CD14-positive monocyte (primary cell): Measurements from ENCODE around the gene FAM81A. TPM values are rescaled to one million over a fixed set of nuclear protein-coding genes. Genes with fewer than 3 reads are reported as not detected.

ENCODE experiments used
- DNase-seq, 3 donors: peaks; one replicate each; pipeline ENCODE4 v3.0.0-alpha.2; 2011 to 2022
- H2AFZ ChIP-seq: 2 replicates; pipeline ENCODE4 v1.6.0; 2012; ENCODE audit warnings: mild to moderate bottlenecking, low read depth, low read length, inconsistent platforms; ENCODE audit not compliant: insufficient read depth, poor library complexity, severe bottlenecking
- H3K27ac ChIP-seq, 2 donors: 1 replicate in 1 of 2; 2 replicates in 1 of 2; pipeline ENCODE4 v1.5.1; 2012 to 2013; ENCODE audit warnings: low read length in 2 of 2, control low read depth in 1 of 2, inconsistent platforms in 1 of 2, low read depth in 1 of 2, mild to moderate bottlenecking in 1 of 2
- H3K27me3 ChIP-seq, 2 donors: one replicate each; pipeline versions ENCODE4 v1.6.0 to v1.6.1; 2011 to 2013; ENCODE audit warnings: low read length in 2 of 2; ENCODE audit not compliant: control insufficient read depth in 2 of 2, insufficient read depth in 2 of 2
- H3K36me3 ChIP-seq, 2 donors: replicated peaks in 1 of 2; 1 replicate in 1 of 2; 2 replicates in 1 of 2; pipeline versions ENCODE4 v1.5.1 to v1.6.1; 2012 to 2013; ENCODE audit warnings: low read length in 2 of 2, control low read depth in 1 of 2, inconsistent platforms in 1 of 2, mild to moderate bottlenecking in 1 of 2; ENCODE audit not compliant: insufficient read depth in 2 of 2, control insufficient read depth in 1 of 2
- H3K4me1 ChIP-seq, 2 donors: 1 replicate in 1 of 2; 2 replicates in 1 of 2; pipeline versions ENCODE4 v1.5.1 to v1.6.1; 2012 to 2013; ENCODE audit warnings: low read length in 2 of 2, control low read depth in 1 of 2, inconsistent platforms in 1 of 2, mild to moderate bottlenecking in 1 of 2, moderate library complexity in 1 of 2; ENCODE audit not compliant: insufficient read depth in 2 of 2, control insufficient read depth in 1 of 2
- H3K4me2 ChIP-seq: replicated peaks from 2 replicates; pipeline ENCODE3; 2012; ENCODE audit warnings: low read length, moderate library complexity, mild to moderate bottlenecking; ENCODE audit not compliant: poor library complexity, severe bottlenecking; ENCODE audit errors: extremely low read depth
- H3K4me3 ChIP-seq, 3 experiments: fragments of 200-600 bp in 1 of 3; sonication (generic) in 1 of 3; replicated peaks in 1 of 3; 1 replicate in 2 of 3; 2 replicates in 1 of 3; pipeline ENCODE4 v1.5.1; 2011 to 2013; ENCODE audit warnings: low read length in 3 of 3, mild to moderate bottlenecking in 3 of 3, control low read depth in 2 of 3, low read depth in 2 of 3, inconsistent platforms in 1 of 3, moderate library complexity in 1 of 3
- H3K79me2 ChIP-seq: 2 replicates; pipeline ENCODE4 v1.6.0; 2012; ENCODE audit warnings: mild to moderate bottlenecking, control low read depth, inconsistent platforms, low read length, moderate library complexity; ENCODE audit not compliant: insufficient read depth
- H3K9ac ChIP-seq: 2 replicates; pipeline ENCODE4 v1.6.0; 2017; ENCODE audit warnings: low read length, mild to moderate bottlenecking; ENCODE audit not compliant: insufficient read depth, poor library complexity, severe bottlenecking
- H3K9me3 ChIP-seq, 2 donors: replicated peaks in 1 of 2; 1 replicate in 1 of 2; 2 replicates in 1 of 2; pipeline versions ENCODE4 v1.5.1 to v1.6.1; 2012 to 2013; ENCODE audit warnings: low read length in 2 of 2, control low read depth in 1 of 2; ENCODE audit not compliant: control insufficient read depth in 1 of 2, insufficient read depth in 1 of 2
- H4K20me1 ChIP-seq: 2 replicates; pipeline ENCODE4 v1.6.0; 2012; ENCODE audit warnings: mild to moderate bottlenecking, low read length, control low read depth, moderate library complexity; ENCODE audit not compliant: insufficient read depth
- H3K27ac Mint-ChIP-seq, 7 donors: one replicate each; pipeline ENCODE4 v1.8.0; 2020; ENCODE audit warnings: mild to moderate bottlenecking in 7 of 7, mixed read lengths in 7 of 7, moderate library complexity in 6 of 7, inconsistent platforms in 2 of 7
- H3K27me3 Mint-ChIP-seq, 3 donors: one replicate each; pipeline ENCODE4 v1.8.0; 2021 to 2022; ENCODE audit warnings: low read depth in 3 of 3, mild to moderate bottlenecking in 3 of 3, mixed read lengths in 3 of 3, moderate library complexity in 3 of 3, inconsistent platforms in 1 of 3
- H3K36me3 Mint-ChIP-seq, 2 donors: one replicate each; pipeline ENCODE4 v1.8.0; 2020; ENCODE audit warnings: mixed read lengths in 2 of 2, inconsistent platforms in 1 of 2, mild to moderate bottlenecking in 1 of 2
- H3K4me1 Mint-ChIP-seq: one replicate; pipeline ENCODE4 v1.8.0; 2020; ENCODE audit warnings: mild to moderate bottlenecking, mixed read lengths
- H3K4me3 Mint-ChIP-seq, 2 donors: one replicate each; pipeline ENCODE4 v1.8.0; 2020; ENCODE audit warnings: mild to moderate bottlenecking in 2 of 2, mixed read lengths in 2 of 2, moderate library complexity in 1 of 2
- H3K9me3 Mint-ChIP-seq, 7 donors: one replicate each; pipeline ENCODE4 v1.8.0; 2020 to 2022; ENCODE audit warnings: mixed read lengths in 7 of 7, mild to moderate bottlenecking in 6 of 7, moderate library complexity in 6 of 7, inconsistent platforms in 2 of 7
- CTCF ChIP-seq: fragments of 200-600 bp; IDR thresholded peaks from one replicate; pipeline ENCODE4 v1.8.0; 2022; ENCODE audit warnings: antibody characterized with exemption, mild to moderate bottlenecking
- WGBS: methylation state at CpG from one replicate; pipeline ENCODE4 v1.1.5; 2013; ENCODE audit warnings: missing lambda C conversion rate; ENCODE audit not compliant: insufficient coverage; 5-methylcytosine and 5-hydroxymethylcytosine counted together
- intact Hi-C, 2 donors: fragments of 100-400 bp; cut with micrococcal nuclease; formaldehyde crosslinking; loops; one replicate each; pipeline versions ENCODE4 v1.15.0 to v1.15.1; 2023
- polyA plus RNA-seq, 3 donors: library from polyadenylated mRNA; depleted of rRNA in 1 of 3; unstranded in 2 of 3; stranded (reverse) in 1 of 3; fragments of 300-500 nt in 2 of 3; fragments of >200 nt in 1 of 3; fragmentation: Illumina TruSeq in 2 of 3; gene quantifications; 1 replicate in 2 of 3; 2 replicates in 1 of 3; pipeline ENCODE4 v1.2.3, GENCODE V29; 2012 to 2021

FAM81A gene
- polyA plus RNA-seq, 3 donors = 0.40 to 0.66 TPM; not detected in 1

GRCh38 chr15:59432389-59432788 lies 5.6 kb upstream of the FAM81A start:
- WGBS = 100% methylated on average over 1 of the region's 1 CpG
- H3K4me3 ChIP-seq = no peak overlapping the region
- no peak for DNase-seq
- peaks cover 17 to 26% of the 10 kb centered on the region in 2 donors for H3K27me3 ChIP-seq
- no peak overlapping the region for H2AFZ ChIP-seq
- no peaks in the 10 kb centered on the region for H4K20me1 ChIP-seq
- H3K4me1 ChIP-seq = peaks cover 16 to 17% of the 10 kb centered on the region in 2 donors
- H3K9me3 ChIP-seq = peaks cover 4 to 8% of the 10 kb centered on the region in 2 donors
- H3K36me3 ChIP-seq = no peaks in the 10 kb centered on the region
- no peak overlapping the region for H3K27ac ChIP-seq
- H3K9ac ChIP-seq = no peak overlapping the region
- no peak for TF ChIP-seq CTCF
- H3K79me2 ChIP-seq = no peaks in the 10 kb centered on the region
- Mint-ChIP-seq H3K36me3 (peaks cover 0 to 5% of the 10 kb centered on the region in 2 donors), H3K27me3 (peaks cover 23 to 29% (median 28%) of the 10 kb centered on the region in 3 donors), H3K9me3 (peaks cover 0 to 20% (median 1%) of the 10 kb centered on the region in 7 donors), H3K4me3 (no peak overlapping the region), H3K4me1 (peaks cover 24% of the 10 kb centered on the region), H3K27ac (no peak overlapping the region)
- no peak overlapping the region for H3K4me2 ChIP-seq
- intact Hi-C loops = no loop called here

GRCh38 chr15:59434481-59434880 lies 3.5 kb upstream of the FAM81A start:
- Histone ChIP-seq H4K20me1 (no peaks in the 10 kb centered on the region), H2AFZ (no peak overlapping the region), H3K4me3 (no peak overlapping the region), H3K27ac (no peak overlapping the region), H3K4me1 (peaks cover 25 to 28% of the 10 kb centered on the region in 2 donors), H3K27me3 (peaks cover 32 to 44% of the 10 kb centered on the region in 2 donors), H3K4me2 (no peak overlapping the region), H3K79me2 (no peaks in the 10 kb centered on the region), H3K9me3 (no peaks in the 10 kb centered on the region), H3K36me3 (no peaks in the 10 kb centered on the region), H3K9ac (no peak overlapping the region)
- Mint-ChIP-seq H3K27ac (no peak overlapping the region), H3K4me1 (peaks cover 29% of the 10 kb centered on the region), H3K9me3 (peaks cover 0 to 15% (median 4%) of the 10 kb centered on the region in 7 donors), H3K36me3 (peaks cover 0 to 6% of the 10 kb centered on the region in 2 donors), H3K27me3 (peaks cover 36 to 46% (median 45%) of the 10 kb centered on the region in 3 donors), H3K4me3 (no peak overlapping the region)
- no peak for TF ChIP-seq CTCF
- intact Hi-C loops = no loop called here
- DNase-seq = no peak
- WGBS = 79% methylated on average over 4 of the region's 4 CpGs
